Measurements from ENCODE around the gene ATP9B.

- TF ChIP-seq CTCF (IDR thresholded peaks at IDR 0.05) (no peak), POLR2AphosphoS5 (IDR thresholded peaks at IDR 0.05; ENCODE audit: insufficient read depth in 1 of 2, low read depth in 1 of 2) (no peak)
These were observed 317.4 kb downstream of the ATP9B start for GRCh38 chr18:79386547-79386946.

Data from vagina (tissue), 2 donors.